BLaER1 treated with 17β-estradiol and CSF1 and Interleukin-3, amounts not matched to agents 10 nM and 100 nM (cell line): ENCODE measurements around the gene MCTP1.
A peak's percentile ranks its signal among the peaks of the same experiment; 100 is the strongest.

Source experiments
- H3K27ac ChIP-seq, 11 experiments: shearing (Covaris generic); formaldehyde crosslinking; 2 replicates each; pipeline ENCODE4 v1.8.1; 2022
- H3K27me3 ChIP-seq, 11 experiments: shearing (Covaris generic); formaldehyde crosslinking; 2 replicates each; pipeline ENCODE4 v1.8.1; 2022
- H3K36me3 ChIP-seq, 11 experiments: shearing (Covaris generic); formaldehyde crosslinking; 2 replicates each; pipeline ENCODE4 v1.8.1; 2022
- H3K4me1 ChIP-seq, 10 experiments: shearing (Covaris generic); formaldehyde crosslinking; 2 replicates each; pipeline ENCODE4 v1.8.1; 2022
- H3K4me2 ChIP-seq, 11 experiments: shearing (Covaris generic); formaldehyde crosslinking; 2 replicates each; pipeline ENCODE4 v1.8.1; 2022
- H3K4me3 ChIP-seq, 10 experiments: shearing (Covaris generic); formaldehyde crosslinking; 2 replicates each; pipeline ENCODE4 v1.8.1; 2022
- H3K9ac ChIP-seq, 11 experiments: shearing (Covaris generic); formaldehyde crosslinking; 2 replicates each; pipeline ENCODE4 v1.8.1; 2022
- H3K9me3 ChIP-seq, 11 experiments: shearing (Covaris generic); formaldehyde crosslinking; replicated peaks in 1 of 11; 2 replicates each; pipeline ENCODE4 v1.8.1; 2022
- H4K20me1 ChIP-seq, 11 experiments: shearing (Covaris generic); formaldehyde crosslinking; 2 replicates each; pipeline ENCODE4 v1.8.1; 2022
- Cebpa-rat ChIP-seq, 11 experiments: shearing (Covaris generic); IDR thresholded peaks; 2 replicates each; pipeline ENCODE4 v1.8.1; 2022

Gene MCTP1

DNA sequence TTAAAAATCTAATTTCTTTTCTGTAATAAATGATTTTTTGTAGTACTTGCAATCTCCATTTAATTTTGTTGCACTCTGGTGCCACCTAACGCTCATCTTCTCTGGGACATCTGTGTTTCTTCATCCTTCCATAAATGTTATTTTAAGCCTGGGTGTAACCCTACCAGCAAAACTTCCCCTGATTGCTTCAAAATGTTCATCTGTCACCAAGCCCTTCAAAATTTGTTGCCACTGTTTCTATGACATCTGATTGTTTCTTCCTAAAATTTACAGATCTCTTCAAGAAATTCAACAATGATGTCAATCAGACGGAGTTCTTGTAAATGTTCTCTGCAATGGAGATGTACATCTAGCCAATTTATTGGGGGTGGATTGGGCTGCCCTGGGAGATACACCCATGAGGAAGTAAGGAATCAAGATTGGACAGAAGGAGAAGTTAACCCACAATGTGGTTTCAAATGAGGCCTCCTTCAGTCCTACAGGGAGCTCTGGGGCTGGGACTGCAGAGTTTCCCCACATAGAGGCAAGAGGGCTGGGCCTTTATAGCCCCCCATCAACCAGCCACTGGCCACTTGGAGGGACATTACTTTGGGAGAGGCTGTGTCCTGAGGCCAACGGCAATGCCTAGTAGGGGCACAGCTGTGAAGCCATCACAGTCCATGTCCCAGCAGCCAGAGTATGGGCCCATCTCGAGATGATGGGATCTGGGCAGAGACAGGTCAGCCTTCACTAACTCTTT lies 23.3 kb downstream of the MCTP1 start:
- no peak overlapping the region for H3K4me3 ChIP-seq
- no peak for TF ChIP-seq Cebpa-rat (IDR thresholded peaks at IDR 0.05)
- H3K4me1 ChIP-seq, result peaks cover 0 to 37% (median 3%) of the 10 kb centered on the region in 10 experiments; a peak in 10 of 20 replicates
- no peaks in the 10 kb centered on the region for H3K36me3 ChIP-seq
- no peaks in the 10 kb centered on the region for H3K27me3 ChIP-seq
- H3K27ac ChIP-seq, result peak overlapping the region in 5 of 11 experiments; percentile 13 to 79 (median 52); a peak in 8 of 22 replicates
- H4K20me1 ChIP-seq, result no peaks in the 10 kb centered on the region
- peak overlapping the region in 5 of 11 experiments; percentile 5 to 47 (median 37); a peak in 6 of 22 replicates for H3K9ac ChIP-seq
- H3K9me3 ChIP-seq, result no peaks in the 10 kb centered on the region
- H3K4me2 ChIP-seq, result peak overlapping the region in 5 of 11 experiments; percentile 23 to 68 (median 56); a peak in 9 of 22 replicates

DNA sequence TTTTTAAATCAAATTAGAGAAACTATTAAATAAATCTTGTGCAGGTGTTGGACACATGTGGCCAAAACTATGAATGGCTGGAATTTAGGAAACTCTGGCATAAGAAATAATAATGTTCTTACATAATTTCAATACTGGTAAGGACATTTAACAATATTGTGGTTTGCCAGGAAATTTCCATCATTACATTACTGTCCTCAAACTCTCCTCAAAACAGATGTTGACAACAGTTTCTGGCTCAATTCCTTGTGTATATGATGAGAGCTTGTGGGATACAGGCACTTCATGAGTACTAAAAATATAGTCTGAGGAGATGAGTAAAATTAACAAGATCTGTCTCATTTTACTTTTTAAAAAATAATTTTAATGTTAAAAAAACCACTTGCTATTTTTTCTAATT lies 27.9 kb downstream of the MCTP1 start:
- Histone ChIP-seq H4K20me1 (no peaks in the 10 kb centered on the region), H3K27me3 (no peaks in the 10 kb centered on the region), H3K27ac (no peak overlapping the region), H3K9ac (no peak overlapping the region), H3K9me3 (no peaks in the 10 kb centered on the region), H3K4me3 (no peak overlapping the region), H3K4me2 (no peak overlapping the region), H3K4me1 (peaks cover 0 to 15% (median 3%) of the 10 kb centered on the region in 10 experiments; a peak in 10 of 20 replicates), H3K36me3 (no peaks in the 10 kb centered on the region)
- no peak for TF ChIP-seq Cebpa-rat (IDR thresholded peaks at IDR 0.05)

GRCh38 chr5:95256446-95256845 lies 28.4 kb downstream of the MCTP1 start:
- Histone ChIP-seq H3K36me3 (no peaks in the 10 kb centered on the region), H3K9me3 (no peaks in the 10 kb centered on the region), H4K20me1 (no peaks in the 10 kb centered on the region), H3K27me3 (no peaks in the 10 kb centered on the region), H3K4me3 (no peak overlapping the region), H3K27ac (no peak overlapping the region), H3K4me1 (peaks cover 0 to 10% (median under 1%) of the 10 kb centered on the region in 10 experiments; a peak in 9 of 20 replicates), H3K9ac (no peak overlapping the region), H3K4me2 (no peak overlapping the region)
- TF ChIP-seq Cebpa-rat (IDR thresholded peaks at IDR 0.05), result no peak

- H3K36me3 ChIP-seq, result no peaks in the 10 kb centered on the region
- TF ChIP-seq Cebpa-rat (IDR thresholded peaks at IDR 0.05), result no peak
- H3K27me3 ChIP-seq, result no peaks in the 10 kb centered on the region
- no peaks in the 10 kb centered on the region for H4K20me1 ChIP-seq
- H3K9ac ChIP-seq, result no peak overlapping the region
- no peak overlapping the region for H3K4me2 ChIP-seq
- H3K27ac ChIP-seq, result no peak overlapping the region
- no peaks in the 10 kb centered on the region for H3K4me1 ChIP-seq
- H3K9me3 ChIP-seq, result no peaks in the 10 kb centered on the region; a peak in 1 of 22 replicates
- no peak overlapping the region for H3K4me3 ChIP-seq
Measured at GRCh38 chr5:95252801-95253200, 32.1 kb downstream of the MCTP1 start.

DNA sequence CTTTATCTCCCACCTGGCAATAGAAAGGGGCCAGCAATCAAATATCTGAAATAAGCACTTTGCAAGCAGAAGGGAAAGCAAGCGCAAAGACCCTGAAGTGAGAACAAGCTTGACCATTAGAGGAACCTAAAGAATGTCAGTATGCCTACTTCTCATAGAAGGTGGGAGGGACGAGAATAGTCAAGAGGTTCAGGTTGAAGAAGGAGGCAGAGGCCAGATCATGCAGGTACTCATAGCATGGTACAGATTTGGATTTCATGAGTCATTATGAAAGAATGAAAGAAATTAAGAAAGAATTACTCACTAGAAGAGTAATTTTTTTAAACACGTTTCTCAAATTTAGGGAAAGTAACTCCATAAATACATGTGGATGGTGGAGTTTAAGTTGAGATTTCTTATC lies 33.7 kb downstream of the MCTP1 start:
- H3K4me3 ChIP-seq, result no peak overlapping the region
- no peaks in the 10 kb centered on the region for H3K36me3 ChIP-seq
- H4K20me1 ChIP-seq, result no peaks in the 10 kb centered on the region
- no peaks in the 10 kb centered on the region; a peak in 1 of 22 replicates for H3K9me3 ChIP-seq
- H3K27me3 ChIP-seq, result no peaks in the 10 kb centered on the region
- H3K27ac ChIP-seq, result no peak overlapping the region
- H3K4me2 ChIP-seq, result no peak overlapping the region
- TF ChIP-seq Cebpa-rat (IDR thresholded peaks at IDR 0.05), result no peak
- H3K4me1 ChIP-seq, result no peaks in the 10 kb centered on the region
- H3K9ac ChIP-seq, result no peak overlapping the region

DNA sequence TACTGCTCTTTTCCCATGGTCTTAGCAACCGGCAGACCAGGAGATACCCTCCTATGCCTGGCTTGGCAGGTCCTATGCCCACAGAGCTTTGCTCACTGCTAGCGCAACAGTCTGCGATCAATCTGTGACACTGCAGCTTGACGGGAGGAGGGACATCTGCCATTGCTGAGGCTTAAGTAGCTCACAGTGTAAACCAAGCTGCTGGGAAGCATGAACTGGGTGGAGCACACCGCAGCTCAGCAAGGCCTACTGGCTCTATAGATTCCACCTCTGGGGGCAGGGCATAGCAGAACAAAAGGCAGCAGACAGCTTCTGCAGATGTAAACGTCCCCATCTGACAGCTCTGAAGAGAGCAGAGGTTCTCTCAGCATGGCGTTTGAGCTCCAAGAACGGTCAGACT lies 40.4 kb downstream of the MCTP1 start:
- H3K4me2 ChIP-seq, result no peak overlapping the region
- no peak overlapping the region for H3K27ac ChIP-seq
- H3K4me1 ChIP-seq, result peaks cover 0 to 10% (median 0%) of the 10 kb centered on the region in 10 experiments; a peak in 5 of 20 replicates
- TF ChIP-seq Cebpa-rat (IDR thresholded peaks at IDR 0.05), result no peak
- H4K20me1 ChIP-seq, result no peaks in the 10 kb centered on the region
- H3K9me3 ChIP-seq, result no peaks in the 10 kb centered on the region; a peak in 1 of 22 replicates
- H3K27me3 ChIP-seq, result no peaks in the 10 kb centered on the region
- no peak overlapping the region for H3K4me3 ChIP-seq
- no peaks in the 10 kb centered on the region for H3K36me3 ChIP-seq
- no peak overlapping the region for H3K9ac ChIP-seq

- no peak overlapping the region for H3K4me2 ChIP-seq
- peaks cover 0 to 10% (median 0%) of the 10 kb centered on the region in 10 experiments; a peak in 5 of 20 replicates for H3K4me1 ChIP-seq
- no peak for TF ChIP-seq Cebpa-rat (IDR thresholded peaks at IDR 0.05)
- H3K27ac ChIP-seq, result no peak overlapping the region
- no peak overlapping the region for H3K9ac ChIP-seq
- no peaks in the 10 kb centered on the region for H3K9me3 ChIP-seq
- H3K27me3 ChIP-seq, result no peaks in the 10 kb centered on the region
- H3K36me3 ChIP-seq, result no peaks in the 10 kb centered on the region
- H4K20me1 ChIP-seq, result no peaks in the 10 kb centered on the region
- no peak overlapping the region for H3K4me3 ChIP-seq
Measured at GRCh38 chr5:95241635-95242034, 43.3 kb downstream of the MCTP1 start.

DNA sequence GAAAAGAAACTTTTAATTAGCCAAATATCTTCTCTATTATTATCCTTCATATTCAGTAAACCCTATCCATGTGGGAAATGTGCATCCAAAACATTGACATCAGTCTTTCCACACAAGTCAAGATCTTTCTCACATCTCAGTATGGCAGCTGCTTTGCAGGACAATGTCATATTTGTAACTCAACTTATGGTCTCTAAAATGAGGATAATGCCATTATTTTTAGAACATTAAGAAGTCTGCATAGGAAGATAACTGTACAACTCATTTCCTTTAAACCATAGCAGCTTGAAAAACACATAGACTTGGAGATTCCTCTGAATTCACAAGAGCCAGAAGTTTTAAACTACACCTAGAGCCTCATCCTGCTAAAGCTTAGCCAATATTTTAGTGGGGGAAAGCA lies 43.7 kb downstream of the MCTP1 start:
- no peaks in the 10 kb centered on the region for H3K27me3 ChIP-seq
- H3K4me3 ChIP-seq, result no peak overlapping the region
- TF ChIP-seq Cebpa-rat (IDR thresholded peaks at IDR 0.05), result no peak
- no peak overlapping the region for H3K27ac ChIP-seq
- no peaks in the 10 kb centered on the region for H3K36me3 ChIP-seq
- no peaks in the 10 kb centered on the region for H3K9me3 ChIP-seq
- no peak overlapping the region for H3K9ac ChIP-seq
- no peak overlapping the region for H3K4me2 ChIP-seq
- peaks cover 0 to 10% (median 0%) of the 10 kb centered on the region in 10 experiments; a peak in 5 of 20 replicates for H3K4me1 ChIP-seq
- no peaks in the 10 kb centered on the region for H4K20me1 ChIP-seq

- H3K4me1 ChIP-seq, result peaks cover 0 to 16% (median 0%) of the 10 kb centered on the region in 10 experiments; a peak in 5 of 20 replicates
- no peak overlapping the region for H3K4me3 ChIP-seq
- no peak overlapping the region for H3K27ac ChIP-seq
- H4K20me1 ChIP-seq, result no peaks in the 10 kb centered on the region
- H3K9me3 ChIP-seq, result no peaks in the 10 kb centered on the region
- no peak overlapping the region for H3K9ac ChIP-seq
- no peak overlapping the region for H3K4me2 ChIP-seq
- no peak for TF ChIP-seq Cebpa-rat (IDR thresholded peaks at IDR 0.05)
- H3K36me3 ChIP-seq, result no peaks in the 10 kb centered on the region
- no peaks in the 10 kb centered on the region for H3K27me3 ChIP-seq
Measured at GRCh38 chr5:95238560-95239325, 46.2 kb downstream of the MCTP1 start.
